ENCODE results near the gene GLIS1.

Gene GLIS1

GRCh38 chr1:53574621-53575020, 164.3 kb downstream of the GLIS1 start:
- H3K27ac ChIP-seq: no peak overlapping the region
- H3K4me3 ChIP-seq: no peak overlapping the region
- no peak for DNase-seq (ENCODE audit: low spot score)
- no peak for TF ChIP-seq CTCF (IDR thresholded peaks at IDR 0.05)

GRCh38 chr1:53573931-53574330, 165.0 kb downstream of the GLIS1 start:
- no peak for DNase-seq (ENCODE audit: low spot score)
- Histone ChIP-seq H3K27ac (no peak overlapping the region), H3K4me3 (no peak overlapping the region)
- TF ChIP-seq CTCF (IDR thresholded peaks at IDR 0.05): no peak

- DNase-seq (ENCODE audit: low spot score): no peak
- Histone ChIP-seq H3K4me3 (no peak overlapping the region), H3K27ac (no peak overlapping the region)
- no peak for TF ChIP-seq CTCF (IDR thresholded peaks at IDR 0.05)
These were observed 165.4 kb downstream of the GLIS1 start for GRCh38 chr1:53573522-53573921.

- DNase-seq (ENCODE audit: low spot score): no peak
- no peak for TF ChIP-seq CTCF (IDR thresholded peaks at IDR 0.05)
- Histone ChIP-seq H3K4me3 (no peak overlapping the region), H3K27ac (no peak overlapping the region)
These were observed 166.2 kb downstream of the GLIS1 start for GRCh38 chr1:53572815-53573173.

GRCh38 chr1:53572065-53572814, 166.7 kb downstream of the GLIS1 start:
- Histone ChIP-seq H3K4me3 (no peak overlapping the region), H3K27ac (no peak overlapping the region)
- no peak for TF ChIP-seq CTCF (IDR thresholded peaks at IDR 0.05)
- DNase-seq (ENCODE audit: low spot score): no peak

- no peak overlapping the region for H3K4me3 ChIP-seq
- no peak overlapping the region for H3K27ac ChIP-seq
- DNase-seq (ENCODE audit: low spot score): no peak
- no peak for TF ChIP-seq CTCF (IDR thresholded peaks at IDR 0.05)
These were observed 170.4 kb downstream of the GLIS1 start for GRCh38 chr1:53568540-53568939.

GRCh38 chr1:53567851-53568250, 171.1 kb downstream of the GLIS1 start:
- DNase-seq (ENCODE audit: low spot score): no peak
- no peak overlapping the region for H3K27ac ChIP-seq
- H3K4me3 ChIP-seq: no peak overlapping the region
- TF ChIP-seq CTCF (IDR thresholded peaks at IDR 0.05): no peak

Data from coronary artery (tissue), 2 donors.